Astrocyte of the spinal cord (primary cell): Measurements from ENCODE around the gene LTV1.
A peak's percentile ranks its signal among the peaks of the same experiment; 100 is the strongest.
"Not testable (repeated sequence)": the region's sequence is repeated elsewhere in the genome, so short reads cannot be mapped to it uniquely, and the experiment has no call there.

Source experiments
- DNase-seq: peaks from one replicate; pipeline ENCODE4 v3.0.0; 2011; ENCODE audit warnings: low read depth, low spot score
- H3K4me3 ChIP-seq: 2 replicates; pipeline ENCODE4 v1.5.1; 2011; ENCODE audit warnings: low read depth, mild to moderate bottlenecking, low read length, moderate library complexity
- CTCF ChIP-seq: IDR thresholded peaks from 2 replicates; pipeline ENCODE4 v1.5.1; 2012; ENCODE audit warnings: low read depth, mild to moderate bottlenecking, low read length, inconsistent platforms
- in situ Hi-C: cut with HindIII; loops from 2 replicates; pipeline ENCODE4 v1.10.0; 2017; ENCODE audit warnings: low sequenced_read_pairs

LTV1 gene

DNA sequence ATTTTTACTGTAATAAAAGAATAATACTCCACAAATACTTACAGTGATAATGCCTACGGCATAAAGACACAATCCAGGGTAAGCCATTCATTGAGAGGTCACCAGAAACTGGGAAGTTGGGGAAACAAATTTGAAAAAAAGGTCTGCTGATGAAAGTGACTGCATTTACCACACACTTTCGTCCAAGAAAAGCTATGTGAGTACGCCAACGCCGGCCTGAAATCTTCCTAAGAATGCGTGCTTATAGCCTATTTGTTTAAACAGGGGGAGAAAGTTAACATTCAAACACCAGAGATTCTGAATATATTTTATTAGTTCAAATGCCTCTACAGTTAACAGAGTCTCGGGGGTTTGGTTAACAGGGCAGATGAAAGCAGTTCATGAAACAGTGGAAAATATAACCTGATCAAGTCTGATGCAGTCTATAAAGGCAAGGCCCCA, 657 bp upstream of the LTV1 start:
- TF ChIP-seq CTCF, result no peak
- in situ Hi-C loops, result no loop called here
- DNase-seq, result no peak
- H3K4me3 ChIP-seq, result peak overlapping the region; percentile 86

DNA sequence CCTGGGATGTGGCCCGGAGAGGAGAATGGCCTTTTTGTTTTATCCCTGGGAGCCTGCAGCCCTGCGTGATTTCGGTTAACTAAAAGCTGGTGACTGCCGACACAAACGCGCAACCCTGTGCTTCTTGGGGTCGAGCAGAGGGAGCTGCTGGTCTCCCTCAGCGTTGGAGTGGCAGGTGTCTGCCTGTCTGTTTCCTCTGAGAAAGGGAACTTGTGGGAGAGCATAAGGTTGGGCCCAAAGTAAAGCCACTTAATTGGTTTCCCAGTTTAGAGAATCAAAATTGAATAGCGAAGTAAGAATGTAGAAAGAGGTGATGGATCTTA, 500 bp downstream of the LTV1 start:
- in situ Hi-C loops, result no loop called here
- no peak for TF ChIP-seq CTCF
- no peak for DNase-seq
- H3K4me3 ChIP-seq, result peak overlapping the region; percentile 86

GRCh38 chr6:143844006-143844405, 868 bp downstream of the LTV1 start:
- peak overlapping the region; percentile 86 for H3K4me3 ChIP-seq
- DNase-seq, result peak; percentile 15
- in situ Hi-C loops, result no loop called here
- TF ChIP-seq CTCF, result no peak

- no peak for DNase-seq
- TF ChIP-seq CTCF, result no peak
- H3K4me3 ChIP-seq, result no peak overlapping the region
- in situ Hi-C loops, result no loop called here
These were observed 1.9 kb downstream of the LTV1 start for GRCh38 chr6:143845033-143845432.

DNA sequence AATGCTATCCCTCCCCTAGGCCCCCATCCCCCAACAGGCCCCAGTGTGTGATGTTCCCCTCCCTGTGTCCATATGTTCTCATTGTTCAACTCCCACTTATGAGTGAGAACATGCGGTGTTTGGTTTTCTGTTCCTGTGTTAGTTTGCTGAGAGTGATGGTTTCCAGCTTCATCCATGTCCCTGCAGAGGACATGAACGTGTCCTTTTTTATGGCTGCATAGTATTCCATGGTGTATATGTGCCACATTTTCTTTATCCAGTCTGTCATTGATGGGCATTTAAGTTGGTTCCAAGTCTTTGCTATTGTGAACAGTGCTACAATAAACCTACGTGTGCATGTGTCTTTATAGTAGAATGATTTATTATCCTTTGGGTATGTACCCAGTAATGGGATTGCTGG, 8.6 kb downstream of the LTV1 start:
- H3K4me3 ChIP-seq, DNase-seq, in situ Hi-C loops: not testable (repeated sequence)

DNA sequence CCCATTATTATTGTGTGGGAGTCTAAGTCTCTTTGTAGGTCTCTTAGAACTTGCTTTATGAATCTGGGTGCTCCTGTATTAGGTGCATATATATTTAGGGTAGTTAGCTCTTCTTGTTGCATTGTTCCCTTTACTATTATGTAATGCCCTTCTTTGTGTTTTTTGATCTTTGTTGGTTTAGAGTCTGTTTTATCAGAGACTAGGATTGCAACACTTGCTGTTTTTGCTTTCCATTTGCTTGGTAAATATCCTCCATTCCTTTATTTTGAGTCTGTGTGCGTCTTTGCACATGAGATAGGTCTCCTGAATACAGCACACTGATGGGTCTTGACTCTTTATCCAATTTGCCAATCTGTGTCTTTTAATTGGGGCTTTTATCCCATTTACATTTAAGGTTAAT, 11.9 kb downstream of the LTV1 start:
- DNase-seq, in situ Hi-C loops, H3K4me3 ChIP-seq: not testable (repeated sequence)

GRCh38 chr6:143856762-143857161, 13.6 kb downstream of the LTV1 start:
- in situ Hi-C loops, H3K4me3 ChIP-seq, DNase-seq: not testable (repeated sequence)

DNA sequence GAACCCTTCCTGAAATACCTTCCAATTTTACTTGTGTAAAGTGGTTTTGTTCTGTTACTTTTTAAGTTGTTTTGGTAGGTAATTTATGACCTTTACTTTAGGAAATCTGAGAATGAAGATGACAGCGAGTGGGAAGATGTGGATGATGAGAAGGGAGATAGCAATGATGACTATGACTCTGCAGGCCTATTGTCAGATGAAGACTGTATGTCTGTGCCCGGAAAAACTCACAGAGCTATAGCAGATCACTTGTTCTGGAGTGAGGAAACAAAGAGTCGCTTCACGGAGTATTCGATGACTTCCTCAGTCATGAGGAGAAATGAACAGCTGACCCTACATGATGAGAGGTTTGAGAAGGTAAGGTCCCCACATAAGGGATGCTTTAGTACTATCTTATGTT, 14.5 kb downstream of the LTV1 start:
- in situ Hi-C loops, result no loop called here
- TF ChIP-seq CTCF, result no peak
- no peak overlapping the region for H3K4me3 ChIP-seq
- no peak for DNase-seq
